22Rv1 (cell line): Measurements from ENCODE around the gene CHRDL2.

ENCODE experiments used
- CTCF ChIP-seq: fragments of 450-650 bp; IDR thresholded peaks from 2 replicates; pipeline ENCODE4 v1.5.1; 2017; ENCODE audit warnings: mild to moderate bottlenecking
- ZFX ChIP-seq: fragments of 450-650 bp; IDR thresholded peaks from 2 replicates; pipeline ENCODE4 v1.6.1; 2017; ENCODE audit warnings: antibody characterized with exemption, borderline replicate concordance

- no peak for TF ChIP-seq CTCF
- TF ChIP-seq ZFX: no peak
Measured at GRCh38 chr11:74778581-74778980, 47.4 kb upstream of the CHRDL2 start.
